HepG2 (cell line): ENCODE data around the gene ZFP14. TPM values are rescaled to one million over a fixed set of nuclear protein-coding genes. Genes with fewer than 3 reads are reported as not detected.

Experiments used
- ATAC-seq: fragments of 200-7000 bp; cut with Tn5 transposase; 3 replicates; pipeline ENCODE4 v1.9.1; 2020; ENCODE audit warnings: mild to moderate bottlenecking, moderate library complexity
- BruUV-seq: library from RNA; stranded (reverse); fragments of 400-500 nt; replicated peaks from 2 replicates; lab custom pipeline; 2021; lab: Mats Ljungman, UMichigan
- CTCF ChIA-PET: fragments of 300-600 bp; formaldehyde crosslinking; extraction: SDS; loops from one replicate; lab custom pipeline; 2021; ENCODE audit warnings: low total read pairs, inconsistent platforms, low intra/inter-chr PET ratio; lab: Yijun Ruan, JAX
- POLR2A ChIA-PET: fragments of 350-600 bp; sonication (Branson Sonifier 250); formaldehyde crosslinking; loops from one replicate; lab custom pipeline; 2020; ENCODE audit warnings: antibody characterized with exemption, inconsistent platforms; lab: Yijun Ruan, JAX
- DNase-seq: peaks from one replicate; pipeline ENCODE4 v3.0.0-alpha.2; 2015; ENCODE audit warnings: low spot score
- FAIRE-seq: peaks from 3 replicates; lab custom pipeline; 2011; peaks lifted over from hg19 to GRCh38; lab: Jason Lieb, UNC
- H2AFZ ChIP-seq: one replicate; pipeline ENCODE4 v1.6.1; 2011; ENCODE audit warnings: low read length, inconsistent platforms
- H3K27ac ChIP-seq: fragments of 300-600 bp; 3 replicates; pipeline ENCODE4 v1.8.0; 2011; ENCODE audit warnings: mixed run types, mild to moderate bottlenecking, mixed read lengths, low read length, inconsistent platforms; ENCODE audit not compliant: insufficient read depth; ENCODE audit errors: extremely low read length
- H3K27me3 ChIP-seq, 2 experiments: fragments of 200-600 bp in 1 of 2; 2 replicates in 1 of 2; 3 replicates in 1 of 2; pipeline versions ENCODE4 v1.6.0 to v1.8.0; 2011; ENCODE audit warnings: low read length in 2 of 2, mild to moderate bottlenecking in 2 of 2, moderate library complexity in 2 of 2, inconsistent platforms in 1 of 2; ENCODE audit not compliant: insufficient read depth in 2 of 2, control insufficient read depth in 1 of 2
- H3K36me3 ChIP-seq, 2 experiments: fragments of 200-600 bp in 1 of 2; replicated peaks in 1 of 2; 2 replicates in 1 of 2; 3 replicates in 1 of 2; pipeline versions ENCODE4 v1.5.1 to v1.8.0; 2011; ENCODE audit warnings: low read length in 2 of 2, inconsistent platforms in 1 of 2; ENCODE audit not compliant: insufficient read depth in 2 of 2, control insufficient read depth in 1 of 2
- H3K4me1 ChIP-seq: 2 replicates; pipeline ENCODE4 v1.5.1; 2012; ENCODE audit warnings: low read length, inconsistent platforms; ENCODE audit not compliant: insufficient read depth
- H3K4me2 ChIP-seq: 2 replicates; pipeline ENCODE4 v1.6.0; 2011; ENCODE audit warnings: low read depth, low read length, inconsistent platforms
- H3K4me3 ChIP-seq, 3 experiments: fragments of 200-600 bp in 1 of 3; sonication (generic), shearing (Covaris generic) in 1 of 3; replicated peaks in 1 of 3; 2 replicates each; pipeline ENCODE4 v1.5.1; 2011 to 2016; ENCODE audit warnings: low read length in 3 of 3, inconsistent platforms in 2 of 3, low read depth in 2 of 3, mild to moderate bottlenecking in 2 of 3, control low read depth in 1 of 3, mixed read lengths in 1 of 3; ENCODE audit not compliant: insufficient read depth in 1 of 3
- H3K79me2 ChIP-seq: one replicate; pipeline ENCODE4 v1.6.1; 2011; ENCODE audit warnings: low read length, inconsistent platforms; ENCODE audit not compliant: insufficient read depth
- H3K9ac ChIP-seq: 2 replicates; pipeline ENCODE4 v1.6.0; 2011; ENCODE audit warnings: mild to moderate bottlenecking, low read depth, low read length, inconsistent platforms; ENCODE audit not compliant: insufficient read depth
- H3K9me3 ChIP-seq: 2 replicates; pipeline ENCODE4 v1.5.1; 2012; ENCODE audit warnings: mild to moderate bottlenecking, low read length
- H4K20me1 ChIP-seq: 2 replicates; pipeline ENCODE4 v1.6.0; 2011; ENCODE audit warnings: inconsistent platforms, mild to moderate bottlenecking, low read length, moderate library complexity; ENCODE audit not compliant: insufficient read depth
- BCL3 ChIP-seq: sonication (generic); formaldehyde crosslinking; IDR thresholded peaks from 2 replicates; pipeline ENCODE4 v1.5.1; 2020; ENCODE audit warnings: mild to moderate bottlenecking, missing genetic modification reagents, moderate library complexity
- EEA1 ChIP-seq: sonication (generic); formaldehyde crosslinking; IDR thresholded peaks from 2 replicates; pipeline ENCODE4 v1.5.1; 2020; ENCODE audit warnings: mild to moderate bottlenecking, missing genetic modification reagents, borderline replicate concordance
- FOXO4 ChIP-seq: sonication (generic); formaldehyde crosslinking; conservative IDR thresholded peaks from 2 replicates; pipeline ENCODE4 v1.8.1; 2023; ENCODE audit warnings: missing genetic modification reagents
- FOXP1 ChIP-seq, 2 experiments: fragments of 450-650 bp in 1 of 2; IDR thresholded peaks; 2 replicates each; pipeline ENCODE4 v1.6.1; 2017 to 2018; ENCODE audit warnings: antibody characterized with exemption in 1 of 2
- KDM3A ChIP-seq: IDR thresholded peaks from 2 replicates; pipeline ENCODE4 v1.6.1; 2018; ENCODE audit warnings: low read depth, missing compliant biosample characterization
- MNT ChIP-seq: fragments of 450-650 bp; IDR thresholded peaks from 2 replicates; pipeline ENCODE4 v1.6.1; 2016
- NR1H2 ChIP-seq: sonication (generic); formaldehyde crosslinking; IDR thresholded peaks from 2 replicates; pipeline ENCODE4 v1.8.1; 2022; ENCODE audit warnings: low read depth, missing genetic modification reagents, borderline replicate concordance
- NRL ChIP-seq: sonication (generic); formaldehyde crosslinking; IDR thresholded peaks from 2 replicates; pipeline ENCODE4 v1.5.0; 2020; ENCODE audit warnings: missing genetic modification reagents, mild to moderate bottlenecking, moderate library complexity, borderline replicate concordance
- PAWR ChIP-seq: sonication (generic); formaldehyde crosslinking; IDR thresholded peaks from 2 replicates; pipeline ENCODE4 v1.4.0; 2020; ENCODE audit warnings: missing genetic modification reagents, mild to moderate bottlenecking, borderline replicate concordance
- PRPF4 ChIP-seq: fragments of 200-400 bp; formaldehyde crosslinking; IDR thresholded peaks from 2 replicates; pipeline ENCODE4 v1.6.1; 2016; ENCODE audit warnings: low read length, low read depth; ENCODE audit not compliant: poor library complexity, severe bottlenecking
- RERE ChIP-seq: IDR thresholded peaks from 2 replicates; pipeline ENCODE4 v1.6.1; 2016; ENCODE audit warnings: low read depth, missing genetic modification reagents, missing compliant biosample characterization
- SMC3 ChIP-seq: IDR thresholded peaks from 2 replicates; pipeline ENCODE4 v1.6.1; 2011; ENCODE audit warnings: low read length, improper control_type of control experiment
- YEATS4 ChIP-seq: sonication (generic); formaldehyde crosslinking; IDR thresholded peaks from 2 replicates; pipeline ENCODE4 v1.4.0; 2020; ENCODE audit warnings: missing genetic modification reagents, borderline replicate concordance
- ZNF598 ChIP-seq: sonication (generic); formaldehyde crosslinking; IDR thresholded peaks from 2 replicates; pipeline ENCODE4 v1.5.1; 2020; ENCODE audit warnings: mild to moderate bottlenecking, missing genetic modification reagents, borderline replicate concordance
- ZNF703 ChIP-seq: sonication (generic); formaldehyde crosslinking; IDR thresholded peaks from 2 replicates; pipeline ENCODE4 v1.5.1; 2020; ENCODE audit warnings: missing genetic modification reagents, mild to moderate bottlenecking, moderate library complexity, borderline replicate concordance
- WGBS: methylation state at CpG from one replicate; pipeline ENCODE4 v1.1.6; 2017; ENCODE audit warnings: low lambda C conversion rate; 5-methylcytosine and 5-hydroxymethylcytosine counted together
- in situ Hi-C: cut with HindIII; loops from 2 replicates; pipeline ENCODE4 v1.10.0; 2017; ENCODE audit warnings: low pct_unique_long_range_greater_than_20kb; ENCODE audit not compliant: extremely low pct_ligation_motif_present
- intact Hi-C: fragments of 100-400 bp; cut with micrococcal nuclease; formaldehyde crosslinking; loops from one replicate; pipeline ENCODE4 v1.10.0; 2022; ENCODE audit not compliant: unreplicated experiment
- polyA plus RNA-seq, 8 experiments: library from polyadenylated mRNA; depleted of rRNA in 3 of 8; stranded (reverse) in 7 of 8; unstranded in 1 of 8; fragments of >200 nt; fragmentation: Illumina TruSeq in 4 of 8; extraction: Trizol in 4 of 8; gene quantifications; 2 replicates each; pipeline versions ENCODE4 v1.2.1 to v1.2.3, GENCODE V29; 2011 to 2016; ENCODE audit warnings: low read depth in 4 of 8, missing spikeins in 1 of 8, mixed read lengths in 1 of 8; ENCODE audit not compliant: insufficient read depth in 1 of 8
- total RNA-seq, 5 experiments: library from RNA; depleted of rRNA; stranded (reverse); fragments of >200 nt; fragmentation: Illumina TruSeq; extraction: Trizol; gene quantifications; 2 replicates each; pipeline ENCODE4 v1.2.3, GENCODE V29; 2016; ENCODE audit warnings: low read depth in 1 of 5

The ZFP14 gene
- total and polyA plus RNA-seq, 2 of the 13 experiments (the other 11 are each of a cell fraction or from before 2014, with no cell fraction given), result 2.0 to 5.0 TPM

- Histone ChIP-seq H2AFZ (no peak overlapping the region), H3K4me3 (peak overlapping the region; percentile 68 to 85 (median 81); a peak in 5 of 6 replicates), H3K36me3 (no peaks in the 10 kb centered on the region), H3K9me3 (no peaks in the 10 kb centered on the region), H3K79me2 (peaks cover 6% of the 10 kb centered on the region), H3K4me2 (peak overlapping the region; percentile 58), H3K4me1 (peaks cover 20% of the 10 kb centered on the region), H3K9ac (peak overlapping the region; percentile 77), H3K27ac (peak overlapping the region; percentile 83), H4K20me1 (no peaks in the 10 kb centered on the region), H3K27me3 (no peaks in the 10 kb centered on the region; a peak in 1 of 5 replicates)
- CTCF ChIA-PET, result no interaction called here
- POLR2A ChIA-PET, result interaction anchor here (0.6 to 2.9 kb wide), 6 partner anchors 19 to 471 kb away, joined by 3 to 25 read pairs (median 5); partner anchors contain the start of genes ZFP82, ZNF146, ZNF260 and ZNF345
- in situ Hi-C loops (no loop called here), intact Hi-C loops (loop anchor here (2.0 kb wide), 1 partner anchor 109 kb away; the partner anchor contains the start of gene ZNF566)
- no TSS peak for BruUV-seq
- DNase-seq (no peak), ATAC-seq (no peak), FAIRE-seq (no peak)
- WGBS, result 86% methylated on average over 5 of the region's 10 CpGs
- TF ChIP-seq EEA1, result no peak
- TF ChIP-seq NR1H2 (CRISPR knock-in tag), result 0 out of 2 replicates have a peak, but pooled peaks have one; percentile 30
- TF ChIP-seq FOXO4 (CRISPR knock-in tag), result no peak
- TF ChIP-seq KDM3A (CRISPR knock-in tag), result 0 out of 2 replicates have a peak, but pooled peaks have one; percentile 1
- 0 out of 2 replicates have a peak, but pooled peaks have one; percentile 30 for TF ChIP-seq ZNF598 (CRISPR knock-in tag)
- TF ChIP-seq FOXP1 (IDR thresholded peaks at IDR 0.05), result no peak
- no peak for TF ChIP-seq FOXP1 (CRISPR knock-in tag; IDR thresholded peaks at IDR 0.05)
- TF ChIP-seq ZNF703 (CRISPR knock-in tag), result no peak
- TF ChIP-seq SMC3, result no peak
- no peak for TF ChIP-seq RERE (CRISPR knock-in tag)
- TF ChIP-seq NRL (CRISPR knock-in tag), result no peak
- no peak for TF ChIP-seq BCL3
- TF ChIP-seq PAWR (CRISPR knock-in tag), result no peak
- TF ChIP-seq MNT, result no peak
- TF ChIP-seq YEATS4 (CRISPR knock-in tag), result no peak
- TF ChIP-seq PRPF4, result peak; percentile 34
These were observed 464 bp upstream of the ZFP14 start for GRCh38 chr19:36379510-36379819.
